Stimulated activated CD8-positive, alpha-beta memory T cell treated with anti-CD3 and anti-CD28 coated beads, Interleukin-2, amount 100 ng/mL, for 48 hours (primary cell): ENCODE measurements around the gene SELP.
"Not testable (repeated sequence)": the region's sequence is repeated elsewhere in the genome, so short reads cannot be mapped to it uniquely, and the experiment has no call there.

Experiments
- DNase-seq, 2 donors: peaks; one replicate each; pipeline ENCODE4 v3.0.0-alpha.2; 2020; ENCODE audit warnings: low read depth in 2 of 2

The SELP gene

GRCh38 chr1:169630006-169630405 lies at the start of gene SELP:
SELP (minus strand) TSS chr1:169630124; CDS start chr1:169630074, 50 bp downstream.
- DNase-seq: no peak

- DNase-seq: no peak
Measured at GRCh38 chr1:169679692-169680091, 49.8 kb upstream of the SELP start.

DNA sequence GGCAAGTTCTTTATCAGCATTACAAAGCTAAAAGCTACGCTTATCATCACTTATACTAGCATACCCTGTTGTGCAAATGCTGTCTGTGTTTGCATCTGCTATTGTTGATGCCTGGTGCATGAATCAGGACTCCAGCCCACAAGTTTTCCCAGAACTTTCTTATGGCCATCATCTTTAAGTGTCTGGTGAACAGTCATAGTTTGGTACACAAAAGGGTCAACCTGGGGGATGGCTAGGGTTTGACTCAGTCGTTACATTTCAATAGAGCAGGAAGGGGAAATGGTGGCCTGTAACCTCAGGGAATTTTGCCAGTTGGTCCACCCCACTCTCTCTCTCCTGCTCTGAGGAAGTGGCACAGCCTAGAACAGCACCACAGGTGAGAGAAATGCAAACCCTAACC lies 46.1 kb upstream of the SELP start:
- no peak for DNase-seq

DNA sequence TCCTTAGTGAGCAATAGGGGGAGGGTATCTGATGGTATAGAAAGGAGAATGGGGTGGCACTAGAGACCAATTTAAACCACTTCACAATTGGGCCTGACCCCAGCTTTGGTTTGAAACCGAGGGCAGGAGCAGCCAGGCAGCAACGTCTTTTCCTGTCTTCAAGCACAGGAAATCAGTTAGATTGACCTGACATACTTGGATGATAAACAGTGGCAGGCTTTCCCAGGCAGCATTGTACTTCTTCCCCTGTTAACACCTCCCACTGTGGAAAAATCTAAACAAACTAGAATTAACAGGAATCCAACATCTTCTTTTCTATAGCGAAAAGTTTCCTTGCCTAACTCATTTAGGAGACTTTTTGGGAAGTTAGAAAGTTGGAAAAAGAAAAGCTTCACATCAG lies 40.9 kb upstream of the SELP start:
- DNase-seq: no peak

DNA sequence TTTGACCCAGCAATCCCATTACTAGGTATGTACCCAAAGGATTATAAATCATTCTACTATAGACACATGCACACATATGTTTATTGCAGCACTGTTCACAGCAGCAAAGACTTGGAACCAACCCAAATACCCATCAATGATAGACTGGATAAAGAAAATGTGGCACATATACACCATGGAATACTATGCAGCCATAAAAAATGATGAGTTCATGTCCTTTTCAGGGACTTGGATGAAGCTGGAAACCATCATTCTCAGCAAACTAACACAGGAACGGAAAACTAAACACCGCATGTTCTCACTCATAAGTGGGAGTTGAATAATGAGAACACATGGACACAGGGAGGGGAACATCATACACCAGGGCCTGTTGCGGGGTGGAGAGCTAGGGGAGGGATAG lies 40.3 kb upstream of the SELP start:
- DNase-seq: not testable (repeated sequence)

GRCh38 chr1:169667699-169668596 lies 38.0 kb upstream of the SELP start:
- DNase-seq: not testable (repeated sequence)

DNA sequence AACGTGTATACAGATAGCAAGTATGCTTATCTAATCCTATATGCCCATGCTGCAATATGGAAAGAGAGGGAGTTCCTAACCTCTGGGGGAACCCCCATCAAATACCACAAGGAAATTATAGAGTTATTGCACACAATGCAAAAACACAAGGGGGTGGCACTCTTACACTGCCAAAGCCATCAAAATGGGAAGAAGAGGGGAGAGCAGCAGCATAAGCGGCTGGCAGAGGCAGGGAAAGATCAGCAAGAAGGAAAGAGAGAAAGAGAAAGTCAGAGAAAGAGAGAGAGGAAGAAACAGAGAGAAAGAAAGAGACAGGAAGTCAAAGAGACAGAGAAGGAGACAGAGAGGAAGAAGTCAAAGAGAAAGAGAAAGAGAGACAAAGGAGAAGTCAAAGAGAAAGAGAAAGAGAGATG lies 37.3 kb upstream of the SELP start:
- not testable (repeated sequence) for DNase-seq

GRCh38 chr1:169662680-169663079 lies 32.8 kb upstream of the SELP start:
- not testable (repeated sequence) for DNase-seq

DNA sequence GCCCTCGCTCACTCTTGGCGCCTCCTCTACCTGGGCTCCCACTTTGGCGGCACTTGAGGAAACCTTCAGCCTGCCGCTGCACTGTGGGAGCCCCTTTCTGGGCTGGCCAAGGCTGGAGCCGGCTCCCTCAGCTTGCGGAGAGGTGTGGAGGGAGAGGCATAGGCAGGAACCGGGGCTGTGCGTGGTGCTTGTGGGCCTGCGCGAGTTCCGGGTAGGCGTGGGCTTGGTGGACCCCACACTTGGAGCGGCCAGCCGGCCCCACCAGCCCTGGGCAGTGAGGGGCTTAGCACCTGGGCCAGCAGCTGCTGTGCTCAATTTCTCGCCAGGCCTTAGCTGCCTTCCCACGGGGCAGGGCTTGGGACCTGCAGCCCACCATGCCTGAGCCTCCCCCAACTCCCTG lies 31.1 kb upstream of the SELP start:
- DNase-seq: not testable (repeated sequence)

GRCh38 chr1:169658777-169659176 lies 28.9 kb upstream of the SELP start:
- not testable (repeated sequence) for DNase-seq

- DNase-seq: no peak
Measured at GRCh38 chr1:169653873-169654272, 23.9 kb upstream of the SELP start.

- DNase-seq: no peak
Measured at GRCh38 chr1:169651035-169651434, 21.1 kb upstream of the SELP start.

GRCh38 chr1:169650551-169650950 lies 20.6 kb upstream of the SELP start:
- DNase-seq: no peak

DNA sequence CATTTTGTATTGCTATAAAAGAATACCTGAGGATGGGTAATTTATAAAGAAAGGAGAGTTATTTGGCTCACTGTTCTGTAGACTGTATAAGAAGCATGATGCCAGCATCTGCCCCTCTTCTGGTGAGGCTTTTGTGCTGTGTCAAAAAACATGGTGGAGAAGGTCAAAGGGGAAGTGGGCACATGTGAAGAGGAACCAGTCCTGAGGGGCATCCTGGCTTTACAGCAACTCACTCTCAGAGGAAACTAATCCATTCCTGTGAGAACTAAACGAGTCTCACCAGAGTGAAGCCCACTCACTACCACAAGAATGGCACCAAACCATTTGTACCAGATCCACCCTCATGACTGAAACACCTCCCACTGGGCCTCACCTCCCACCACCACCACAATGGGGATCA lies 18.8 kb upstream of the SELP start:
- DNase-seq: no peak

- no peak for DNase-seq
Measured at GRCh38 chr1:169648187-169648586, 18.3 kb upstream of the SELP start.

DNA sequence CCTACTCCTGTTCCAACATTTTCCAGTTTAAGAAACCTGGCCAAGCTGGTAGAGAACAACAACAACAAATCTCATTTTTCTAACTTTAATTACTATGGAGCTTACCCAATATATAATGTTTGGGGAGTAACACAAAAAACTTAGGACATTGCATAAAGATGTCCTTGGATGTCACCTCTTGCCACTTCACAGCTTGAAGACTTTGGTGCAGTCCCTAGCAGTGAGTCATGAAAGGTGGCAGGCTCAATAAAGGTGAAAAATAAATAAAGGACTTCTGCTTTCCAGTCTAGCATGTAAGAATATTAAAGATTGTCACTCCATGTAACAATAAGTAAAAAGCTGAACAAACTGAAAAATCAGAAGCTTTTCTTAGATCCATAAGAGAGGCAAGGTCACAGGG lies 17.6 kb upstream of the SELP start:
- no peak for DNase-seq

- DNase-seq: no peak
Measured at GRCh38 chr1:169644297-169644696, 14.4 kb upstream of the SELP start.

GRCh38 chr1:169634877-169635276 lies 5.0 kb upstream of the SELP start:
- no peak for DNase-seq

GRCh38 chr1:169634145-169634544 lies 4.2 kb upstream of the SELP start:
- DNase-seq: no peak

- no peak for DNase-seq
Measured at GRCh38 chr1:169631249-169631648, 1.3 kb upstream of the SELP start.

DNA sequence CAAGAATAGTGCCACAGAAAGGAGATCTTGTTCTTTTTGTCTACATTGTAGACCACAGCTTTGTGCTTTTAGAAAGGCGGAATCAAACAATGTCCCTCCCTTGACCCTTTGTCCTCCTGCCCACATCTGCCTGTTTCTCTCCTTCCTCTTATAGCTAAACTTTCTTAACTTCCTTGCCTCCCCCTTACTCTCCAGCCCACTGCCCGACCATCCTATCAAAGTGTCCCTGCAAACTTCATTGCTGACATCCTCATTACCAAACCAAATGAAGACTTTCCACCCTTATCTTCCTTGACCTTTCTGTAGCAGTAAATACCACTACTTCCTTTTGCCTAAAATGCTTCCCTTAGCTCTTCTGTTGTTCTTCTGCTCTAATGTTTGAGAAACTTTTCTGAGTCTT lies 5.0 kb downstream of the SELP start:
- no peak for DNase-seq

GRCh38 chr1:169624122-169624521 lies 5.8 kb downstream of the SELP start:
- DNase-seq: no peak

- no peak for DNase-seq
Measured at GRCh38 chr1:169623132-169623926, 6.6 kb downstream of the SELP start.
